HG02763 (cell line): ENCODE data around the gene BICD1.

ENCODE experiments used
- ATAC-seq: cut with Tn5 transposase; IDR thresholded peaks from one replicate; pipeline ENCODE4 v1.9.1; 2021; ENCODE audit warnings: mild to moderate bottlenecking, moderate library complexity; ENCODE audit not compliant: unreplicated experiment

BICD1 gene

GRCh38 chr12:32235251-32235650 lies 128.6 kb downstream of the BICD1 start:
- no peak for ATAC-seq

GRCh38 chr12:32240162-32240561 lies 133.5 kb downstream of the BICD1 start:
- ATAC-seq: no peak

GRCh38 chr12:32240831-32241230 lies 134.2 kb downstream of the BICD1 start:
- no peak for ATAC-seq

- no peak for ATAC-seq
These were observed 136.0 kb downstream of the BICD1 start for GRCh38 chr12:32242641-32243040.

- no peak for ATAC-seq
These were observed 141.9 kb downstream of the BICD1 start for GRCh38 chr12:32248441-32249140.

GRCh38 chr12:32249777-32250176 lies 143.1 kb downstream of the BICD1 start:
- ATAC-seq: no peak

GRCh38 chr12:32252199-32253073 lies 145.8 kb downstream of the BICD1 start:
- ATAC-seq: peak; percentile 80

- no peak for ATAC-seq
These were observed 146.6 kb downstream of the BICD1 start for GRCh38 chr12:32253154-32253790.

GRCh38 chr12:32254260-32254956 lies 147.8 kb downstream of the BICD1 start:
- ATAC-seq: no peak

- no peak for ATAC-seq
These were observed 148.9 kb downstream of the BICD1 start for GRCh38 chr12:32255588-32255987.

GRCh38 chr12:32257695-32258496 lies 151.2 kb downstream of the BICD1 start:
- ATAC-seq: no peak

- ATAC-seq: no peak
These were observed 154.0 kb downstream of the BICD1 start for GRCh38 chr12:32260696-32261095.

GRCh38 chr12:32261638-32262037 lies 155.0 kb downstream of the BICD1 start:
- ATAC-seq: no peak

- ATAC-seq: no peak
These were observed 158.3 kb downstream of the BICD1 start for GRCh38 chr12:32264961-32265360.

- ATAC-seq: no peak
These were observed 158.8 kb downstream of the BICD1 start for GRCh38 chr12:32265456-32265855.

GRCh38 chr12:32265951-32266350 lies 159.3 kb downstream of the BICD1 start:
- no peak for ATAC-seq

GRCh38 chr12:32266756-32267155 lies 160.1 kb downstream of the BICD1 start:
- ATAC-seq: no peak

- no peak for ATAC-seq
These were observed 164.4 kb downstream of the BICD1 start for GRCh38 chr12:32270818-32271710.

- peak; percentile 32 for ATAC-seq
These were observed 165.8 kb downstream of the BICD1 start for GRCh38 chr12:32272465-32272864.
